Panc1 (cell line): ENCODE data around the gene ADSS1. TPM values are rescaled to one million over a fixed set of nuclear protein-coding genes. Genes with fewer than 3 reads are reported as not detected.

Experiments
- ATAC-seq: fragments of 200-7000 bp; cut with Tn5 transposase; 2 replicates; pipeline ENCODE4 v1.9.1; 2020; ENCODE audit warnings: mild to moderate bottlenecking, moderate library complexity
- BruUV-seq: library from RNA; stranded (reverse); fragments of 400-500 nt; replicated peaks from 2 replicates; lab custom pipeline; 2021; lab: Mats Ljungman, UMichigan
- CTCF ChIA-PET: fragments of 300-600 bp; sonication (Branson Sonifier 250); formaldehyde crosslinking; loops from one replicate; lab custom pipeline; 2022; ENCODE audit warnings: antibody characterized with exemption; lab: Charles Lee
- POLR2A ChIA-PET: fragments of 300-600 bp; sonication (Branson Sonifier 250); formaldehyde crosslinking; loops from one replicate; lab custom pipeline; 2022; ENCODE audit warnings: antibody characterized with exemption; lab: Charles Lee
- DNase-seq: peaks from one replicate; pipeline ENCODE4 v3.0.0-alpha.2; 2010; ENCODE audit warnings: low read depth, low spot score
- H3K27ac ChIP-seq: 2 replicates; pipeline ENCODE4 v1.5.1; 2011; ENCODE audit warnings: mild to moderate bottlenecking, low read length, inconsistent platforms
- H3K27me3 ChIP-seq: fragments of 200-500 bp; sonication (Bioruptor generic); 2 replicates; pipeline ENCODE4 v1.6.0; 2014; ENCODE audit warnings: low read length, inconsistent platforms; ENCODE audit not compliant: control insufficient read depth, insufficient read depth
- H3K36me3 ChIP-seq: fragments of 200-500 bp; sonication (Bioruptor generic); 2 replicates; pipeline ENCODE4 v1.5.1; 2014; ENCODE audit warnings: inconsistent platforms, mild to moderate bottlenecking, low read length, moderate library complexity; ENCODE audit not compliant: control insufficient read depth, insufficient read depth
- H3K4me1 ChIP-seq: 2 replicates; pipeline ENCODE4 v1.5.1; 2011; ENCODE audit warnings: inconsistent platforms, mild to moderate bottlenecking, low read length, moderate library complexity; ENCODE audit not compliant: control insufficient read depth, insufficient read depth
- H3K4me3 ChIP-seq, 2 experiments: 2 replicates each; pipeline ENCODE4 v1.5.1; 2011 to 2012; ENCODE audit warnings: low read depth in 2 of 2, low read length in 2 of 2, mild to moderate bottlenecking in 2 of 2, inconsistent platforms in 1 of 2, moderate library complexity in 1 of 2
- H3K9me3 ChIP-seq: fragments of 200-500 bp; sonication (Bioruptor generic); 2 replicates; pipeline ENCODE4 v1.5.1; 2014; ENCODE audit warnings: low read depth, mild to moderate bottlenecking, inconsistent platforms, low read length, moderate library complexity; ENCODE audit not compliant: control insufficient read depth, insufficient read depth
- CTCF ChIP-seq: fragments of 450-650 bp; IDR thresholded peaks from 2 replicates; pipeline ENCODE4 v1.5.1; 2017; ENCODE audit warnings: mild to moderate bottlenecking
- POLR2AphosphoS5 ChIP-seq: IDR thresholded peaks from 2 replicates; pipeline ENCODE4 v1.6.1; 2012; ENCODE audit warnings: mild to moderate bottlenecking, low read depth, low read length, moderate library complexity
- REST ChIP-seq, 2 experiments: IDR thresholded peaks; 2 replicates each; pipeline ENCODE4 v1.6.1; 2011 to 2012; ENCODE audit warnings: low read depth in 2 of 2, control low read depth in 1 of 2, low read length in 1 of 2, mild to moderate bottlenecking in 1 of 2, moderate library complexity in 1 of 2; ENCODE audit not compliant: insufficient read depth in 1 of 2
- SIN3A ChIP-seq: IDR thresholded peaks from 2 replicates; pipeline ENCODE4 v1.6.1; 2012; ENCODE audit warnings: low read depth, mild to moderate bottlenecking, low read length, moderate library complexity, borderline replicate concordance; ENCODE audit not compliant: insufficient read depth
- TCF7L2 ChIP-seq: IDR thresholded peaks from 2 replicates; pipeline ENCODE4 v1.6.1; 2011; ENCODE audit warnings: mild to moderate bottlenecking, low read depth, low read length, inconsistent platforms
- in situ Hi-C: cut with HindIII; loops from 2 replicates; pipeline ENCODE4 v1.10.0; 2016; ENCODE audit warnings: low sequenced_read_pairs, low pct_unique_long_range_greater_than_20kb
- intact Hi-C: fragments of 100-400 bp; cut with micrococcal nuclease; formaldehyde crosslinking; loops from one replicate; pipeline ENCODE4 v1.10.0; 2022; ENCODE audit not compliant: unreplicated experiment
- total RNA-seq: library from RNA; stranded (reverse); gene quantifications from one replicate; pipeline ENCODE4 v1.2.1, GENCODE V29; 2021; ENCODE audit not compliant: unreplicated experiment

The ADSS1 gene
- total RNA-seq, 1 experiment from 2014 or later = 9.4 TPM

GRCh38 chr14:104770072-104770579, 46.1 kb downstream of the ADSS1 start:
- H3K4me3 ChIP-seq = no peak overlapping the region
- DNase-seq = no peak
- ChIA-PET CTCF (interaction anchor here (0.7 to 1.1 kb wide), 2 partner anchors 10 to 50 kb away, joined by 3 read pairs; no protein-coding TSS in a partner anchor), POLR2A (interaction anchor here (0.8 kb wide), 1 partner anchor 118 kb away, joined by 3 read pairs; no protein-coding TSS in a partner anchor)
- no peak overlapping the region for H3K27ac ChIP-seq
- no peaks in the 10 kb centered on the region; the same call in 1 of the 2 replicates for H3K36me3 ChIP-seq
- peaks cover 18% of the 10 kb centered on the region for H3K4me1 ChIP-seq
- intact Hi-C loops (no loop called here), in situ Hi-C loops (no loop called here)
- no peak for TF ChIP-seq REST (IDR thresholded peaks at IDR 0.05; ENCODE audit: insufficient read depth in 1 of 2, low read depth in 2 of 2, low read length in 1 of 2)
- TF ChIP-seq CTCF = no peak
- TF ChIP-seq POLR2AphosphoS5 = no peak
- TF ChIP-seq SIN3A = no peak
- TF ChIP-seq TCF7L2 = no peak
- no peak for ATAC-seq
- no peaks in the 10 kb centered on the region for H3K27me3 ChIP-seq
- no TSS peak for BruUV-seq
- H3K9me3 ChIP-seq = no peaks in the 10 kb centered on the region

DNA sequence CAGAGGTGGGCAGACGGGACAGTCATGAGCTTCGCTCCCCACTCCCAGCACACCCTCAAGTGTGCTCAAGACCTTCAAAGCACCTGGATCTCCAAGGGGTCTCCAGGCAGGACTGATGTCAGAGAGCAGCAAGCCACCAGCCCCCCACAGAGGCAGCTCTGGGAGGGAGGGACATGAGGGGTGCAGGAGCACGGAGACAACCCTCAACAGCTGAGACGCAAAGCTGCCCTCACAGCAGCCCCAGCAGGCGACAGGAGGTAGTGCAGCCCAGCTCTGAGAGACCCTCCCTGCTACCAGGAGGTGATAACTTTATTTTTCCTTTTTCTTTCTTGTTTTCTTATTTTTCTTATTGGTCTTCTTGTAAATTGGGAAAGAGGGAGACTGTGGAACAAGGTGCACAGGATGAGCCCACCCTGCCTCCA, 46.8 kb downstream of the ADSS1 start:
- POLR2A ChIA-PET = interaction anchor here (0.8 kb wide), 1 partner anchor 118 kb away, joined by 3 read pairs; no protein-coding TSS in a partner anchor
- TF ChIP-seq TCF7L2 = no peak
- peak; percentile 79 for TF ChIP-seq CTCF
- no peak for TF ChIP-seq SIN3A
- Histone ChIP-seq H3K36me3 (no peaks in the 10 kb centered on the region; the same call in 1 of the 2 replicates), H3K4me1 (peaks cover 18% of the 10 kb centered on the region), H3K27me3 (no peaks in the 10 kb centered on the region), H3K9me3 (no peaks in the 10 kb centered on the region), H3K27ac (no peak overlapping the region), H3K4me3 (no peak overlapping the region)
- in situ Hi-C loops = no loop called here
- DNase-seq (peak; percentile 4), ATAC-seq (no peak)
- intact Hi-C loops = no loop called here
- CTCF ChIA-PET = interaction anchor here (1.1 kb wide), 1 partner anchor 9 kb away, joined by 3 read pairs; no protein-coding TSS in a partner anchor
- BruUV-seq = no TSS peak
